ENCODE measurements around the gene SH3PXD2B.
A peak's percentile ranks its signal among the peaks of the same experiment; 100 is the strongest.
"Not testable (repeated sequence)": the region's sequence is repeated elsewhere in the genome, so short reads cannot be mapped to it uniquely, and the experiment has no call there.

The SH3PXD2B gene

GRCh38 chr5:172415362-172416275 lies 38.7 kb downstream of the SH3PXD2B start:
- DNase-seq, result no peak

- no peak for DNase-seq
These were observed 39.6 kb downstream of the SH3PXD2B start for GRCh38 chr5:172414531-172415361.

- DNase-seq, result no peak
These were observed 40.6 kb downstream of the SH3PXD2B start for GRCh38 chr5:172413601-172414171.

- no peak for DNase-seq
These were observed 41.5 kb downstream of the SH3PXD2B start for GRCh38 chr5:172412724-172413286.

- DNase-seq, result no peak
These were observed 42.7 kb downstream of the SH3PXD2B start for GRCh38 chr5:172411484-172412072.

GRCh38 chr5:172410662-172411483 lies 43.5 kb downstream of the SH3PXD2B start:
- DNase-seq, result no peak

GRCh38 chr5:172410160-172410559 lies 44.2 kb downstream of the SH3PXD2B start:
- peak; percentile 7 for DNase-seq

GRCh38 chr5:172409477-172409876 lies 44.8 kb downstream of the SH3PXD2B start:
- DNase-seq, result not testable (repeated sequence)

GRCh38 chr5:172407822-172408221 lies 46.5 kb downstream of the SH3PXD2B start:
- DNase-seq, result no peak

GRCh38 chr5:172407241-172407691 lies 47.1 kb downstream of the SH3PXD2B start:
- no peak for DNase-seq

GRCh38 chr5:172405226-172406107 lies 48.9 kb downstream of the SH3PXD2B start:
- no peak for DNase-seq

- DNase-seq, result no peak
These were observed 49.6 kb downstream of the SH3PXD2B start for GRCh38 chr5:172404746-172405145.

- no peak for DNase-seq
These were observed 50.5 kb downstream of the SH3PXD2B start for GRCh38 chr5:172403817-172404216.

GRCh38 chr5:172403189-172403796 lies 51.0 kb downstream of the SH3PXD2B start:
- no peak for DNase-seq

GRCh38 chr5:172402531-172403188 lies 51.7 kb downstream of the SH3PXD2B start:
- no peak for DNase-seq

- not testable (repeated sequence) for DNase-seq
These were observed 52.3 kb downstream of the SH3PXD2B start for GRCh38 chr5:172402031-172402430.

GRCh38 chr5:172399826-172400225 lies 54.5 kb downstream of the SH3PXD2B start:
- no peak for DNase-seq

- no peak for DNase-seq
These were observed 55.0 kb downstream of the SH3PXD2B start for GRCh38 chr5:172399336-172399735.

- not testable (repeated sequence) for DNase-seq
These were observed 55.7 kb downstream of the SH3PXD2B start for GRCh38 chr5:172398645-172399044.

Data from CD4-positive, alpha-beta T cell treated with Interleukin-4 for 4 hours (primary cell).